M059J (cell line): ENCODE measurements around the gene RSRP1. TPM values are rescaled to one million over a fixed set of nuclear protein-coding genes. Genes with fewer than 3 reads are reported as not detected.

Experiments
- DNase-seq: peaks from one replicate; pipeline ENCODE4 v3.0.0-alpha.2; 2012; ENCODE audit warnings: low read depth
- total RNA-seq: library from RNA; depleted of rRNA; stranded (reverse); fragments of >200 nt; shearing (Covaris generic); gene quantifications from 2 replicates; pipeline ENCODE4 v1.2.3, GENCODE V29; 2014

The RSRP1 gene
- total RNA-seq, 1 experiment from 2014 or later, result 33.6 TPM

- DNase-seq, result no peak
These were observed 29.5 kb downstream of the RSRP1 start for GRCh38 chr1:25217598-25218232.

GRCh38 chr1:25217015-25217414 lies 30.2 kb downstream of the RSRP1 start:
- no peak for DNase-seq

- no peak for DNase-seq
These were observed 31.1 kb downstream of the RSRP1 start for GRCh38 chr1:25216123-25216522.

GRCh38 chr1:25212725-25213124 lies 34.5 kb downstream of the RSRP1 start:
- DNase-seq, result no peak

GRCh38 chr1:25210728-25211127 lies 36.5 kb downstream of the RSRP1 start:
- no peak for DNase-seq

GRCh38 chr1:25209516-25209915 lies 37.7 kb downstream of the RSRP1 start:
- no peak for DNase-seq

- no peak for DNase-seq
These were observed 38.6 kb downstream of the RSRP1 start for GRCh38 chr1:25208561-25209222.

GRCh38 chr1:25208092-25208491 lies 39.2 kb downstream of the RSRP1 start:
- no peak for DNase-seq

- DNase-seq, result no peak
These were observed 41.1 kb downstream of the RSRP1 start for GRCh38 chr1:25206201-25206600.

GRCh38 chr1:25205786-25206185 lies 41.5 kb downstream of the RSRP1 start:
- DNase-seq, result no peak

GRCh38 chr1:25204797-25205480 lies 42.3 kb downstream of the RSRP1 start:
- peak; percentile 55 for DNase-seq

- DNase-seq, result no peak
These were observed 46.2 kb downstream of the RSRP1 start for GRCh38 chr1:25201006-25201405.

GRCh38 chr1:25199819-25200620 lies 47.2 kb downstream of the RSRP1 start:
- DNase-seq, result no peak

- peak; percentile 56 for DNase-seq
These were observed 48.5 kb downstream of the RSRP1 start for GRCh38 chr1:25198663-25199252.

- no peak for DNase-seq
These were observed 49.1 kb downstream of the RSRP1 start for GRCh38 chr1:25197982-25198662.

GRCh38 chr1:25197235-25197975 lies 49.8 kb downstream of the RSRP1 start:
- DNase-seq, result no peak

- DNase-seq, result no peak
These were observed 50.4 kb downstream of the RSRP1 start for GRCh38 chr1:25196830-25197229.

- no peak for DNase-seq
These were observed 51.4 kb downstream of the RSRP1 start for GRCh38 chr1:25195835-25196234.

GRCh38 chr1:25194572-25195020 lies 52.7 kb downstream of the RSRP1 start:
- peak; percentile 55 for DNase-seq

GRCh38 chr1:25194054-25194453 lies 53.2 kb downstream of the RSRP1 start:
- DNase-seq, result no peak
